Neuronal stem cell (in vitro differentiated cells): ENCODE data around the gene MICU1.
"Not testable (repeated sequence)": the region's sequence is repeated elsewhere in the genome, so short reads cannot be mapped to it uniquely, and the experiment has no call there.

Source experiments
- DNase-seq: peaks from one replicate; pipeline ENCODE4 v3.0.0-alpha.2; 2013; ENCODE audit warnings: low spot score
- H2AFZ ChIP-seq: one replicate; pipeline ENCODE4 v1.6.1; 2013; ENCODE audit warnings: mild to moderate bottlenecking, low read length, inconsistent platforms
- H2AK5ac ChIP-seq: 2 replicates; pipeline ENCODE4 v1.6.1; 2013; ENCODE audit warnings: low read depth, mild to moderate bottlenecking, inconsistent platforms, low read length, moderate library complexity, mixed read lengths
- H2BK120ac ChIP-seq: 2 replicates; pipeline ENCODE4 v1.6.1; 2013; ENCODE audit warnings: low read depth, mild to moderate bottlenecking, inconsistent platforms, low read length, moderate library complexity, mixed read lengths
- H2BK12ac ChIP-seq: one replicate; pipeline ENCODE4 v1.6.1; 2013; ENCODE audit warnings: low read length, inconsistent platforms
- H2BK15ac ChIP-seq: 2 replicates; pipeline ENCODE4 v1.6.1; 2013; ENCODE audit warnings: mild to moderate bottlenecking, low read length, inconsistent platforms, mixed read lengths
- H2BK5ac ChIP-seq: one replicate; pipeline ENCODE4 v1.6.1; 2013; ENCODE audit warnings: inconsistent platforms, mild to moderate bottlenecking, low read length, moderate library complexity
- H3K14ac ChIP-seq: one replicate; pipeline ENCODE4 v1.6.1; 2013; ENCODE audit warnings: low read length, inconsistent platforms
- H3K18ac ChIP-seq: 2 replicates; pipeline ENCODE4 v1.6.1; 2013; ENCODE audit warnings: low read length, inconsistent platforms
- H3K23ac ChIP-seq: 2 replicates; pipeline ENCODE4 v1.6.1; 2013; ENCODE audit warnings: low read depth, mild to moderate bottlenecking, mixed read lengths, low read length, inconsistent platforms; ENCODE audit not compliant: poor library complexity
- H3K27ac ChIP-seq: replicated peaks from 3 replicates; pipeline ENCODE4 v1.5.1; 2013; ENCODE audit warnings: low read length, inconsistent platforms
- H3K27me3 ChIP-seq, 3 experiments: 2 replicates each; pipeline ENCODE4 v1.6.1; 2013; ENCODE audit warnings: low read length in 3 of 3, mild to moderate bottlenecking in 2 of 3, inconsistent platforms in 1 of 3, low read depth in 1 of 3, mixed read lengths in 1 of 3, moderate library complexity in 1 of 3; ENCODE audit not compliant: control insufficient read depth in 3 of 3, insufficient read depth in 3 of 3
- H3K36me3 ChIP-seq, 2 donors: replicated peaks in 1 of 2; 2 replicates each; pipeline ENCODE4 v1.6.1; 2013; ENCODE audit warnings: low read length in 2 of 2; ENCODE audit not compliant: control insufficient read depth in 2 of 2, insufficient read depth in 2 of 2
- H3K4ac ChIP-seq: 2 replicates; pipeline ENCODE4 v1.6.1; 2013; ENCODE audit warnings: inconsistent platforms, mild to moderate bottlenecking, low read length, moderate library complexity
- H3K4me1 ChIP-seq, 2 donors: 1 replicate in 1 of 2; 2 replicates in 1 of 2; pipeline ENCODE4 v1.6.1; 2013; ENCODE audit warnings: low read length in 2 of 2, low read depth in 1 of 2; ENCODE audit not compliant: control insufficient read depth in 2 of 2, insufficient read depth in 1 of 2
- H3K4me2 ChIP-seq: one replicate; pipeline ENCODE4 v1.6.1; 2013; ENCODE audit warnings: mild to moderate bottlenecking, low read length, inconsistent platforms; ENCODE audit not compliant: insufficient read depth, poor library complexity, severe bottlenecking
- H3K4me3 ChIP-seq, 2 donors: 2 replicates each; pipeline ENCODE4 v1.5.1; 2013; ENCODE audit warnings: low read length in 2 of 2, mild to moderate bottlenecking in 2 of 2, inconsistent platforms in 1 of 2, moderate library complexity in 1 of 2
- H3K79me1 ChIP-seq: one replicate; pipeline ENCODE4 v1.6.1; 2013; ENCODE audit warnings: low read depth, mild to moderate bottlenecking, inconsistent platforms, low read length, moderate library complexity
- H3K9ac ChIP-seq: one replicate; pipeline ENCODE4 v1.6.1; 2013; ENCODE audit warnings: mild to moderate bottlenecking, low read depth, low read length, inconsistent platforms; ENCODE audit not compliant: poor library complexity
- H3K9me3 ChIP-seq, 2 donors: replicated peaks in 1 of 2; 2 replicates each; pipeline versions ENCODE3 to v1.6.1; 2013; ENCODE audit warnings: low read length in 2 of 2, mild to moderate bottlenecking in 2 of 2, inconsistent platforms in 1 of 2, low read depth in 1 of 2, mixed read lengths in 1 of 2, moderate library complexity in 1 of 2; ENCODE audit not compliant: control insufficient read depth in 2 of 2, insufficient read depth in 1 of 2
- H4K8ac ChIP-seq: one replicate; pipeline ENCODE4 v1.6.1; 2013; ENCODE audit warnings: low read depth, mild to moderate bottlenecking, inconsistent platforms, low read length, moderate library complexity
- H4K91ac ChIP-seq: one replicate; pipeline ENCODE4 v1.6.1; 2013; ENCODE audit warnings: low read length, low read depth, mild to moderate bottlenecking, inconsistent platforms; ENCODE audit not compliant: poor library complexity
- WGBS, 2 donors: extraction: QIAGEN DNeasy Blood & Tissue Kit; methylation state at CpG; one replicate each; pipeline ENCODE4 v1.1.7; 2013; ENCODE audit warnings: missing lambda C conversion rate in 2 of 2, mixed read lengths in 1 of 2; ENCODE audit not compliant: insufficient read length in 2 of 2, insufficient replicate concordance in 1 of 2; ENCODE audit errors: extremely low coverage in 2 of 2; 5-methylcytosine and 5-hydroxymethylcytosine counted together

MICU1 gene

DNA sequence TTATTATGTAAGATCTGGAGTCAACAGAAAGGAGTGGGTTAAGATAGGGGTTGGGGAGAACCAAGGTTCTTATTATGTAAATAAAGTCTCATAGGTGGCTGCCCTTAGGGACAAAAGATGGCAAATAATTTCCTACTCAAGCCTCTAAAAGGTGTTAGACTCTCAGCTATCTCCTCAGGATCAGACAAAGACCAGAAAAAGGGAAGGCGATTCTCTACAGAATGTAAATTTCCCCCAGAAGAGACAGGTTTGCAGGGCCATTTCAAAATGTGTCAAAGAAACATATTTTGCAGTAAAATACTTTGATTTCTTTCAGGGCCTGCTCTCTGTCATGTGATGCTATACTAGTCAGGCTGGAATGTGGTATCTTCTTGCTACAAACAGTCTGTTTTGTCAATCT lies 80.3 kb downstream of the MICU1 start:
- Histone ChIP-seq H3K9ac (no peak overlapping the region), H2BK120ac (no peak overlapping the region), H3K23ac (no peak overlapping the region), H2BK5ac (no peak overlapping the region), H3K14ac (no peak overlapping the region), H3K4me2 (no peak overlapping the region), H3K79me1 (no peaks in the 10 kb centered on the region), H3K18ac (no peak overlapping the region), H2AFZ (no peak overlapping the region), H4K91ac (no peak overlapping the region), H3K27me3 (no peaks in the 10 kb centered on the region), H4K8ac (no peak overlapping the region), H3K4me1 (no peaks in the 10 kb centered on the region), H2BK15ac (no peak overlapping the region), H3K9me3 (peaks cover 6 to 22% of the 10 kb centered on the region in 2 donors), H2AK5ac (no peak overlapping the region), H2BK12ac (no peak overlapping the region), H3K36me3 (peaks cover 7 to 49% of the 10 kb centered on the region in 2 donors), H3K4ac (no peak overlapping the region), H3K27ac (no peak overlapping the region), H3K4me3 (no peak overlapping the region)
- DNase-seq = no peak
- no CpG with 5 or more reads among the region's 1 CpG for WGBS, 2 donors

DNA sequence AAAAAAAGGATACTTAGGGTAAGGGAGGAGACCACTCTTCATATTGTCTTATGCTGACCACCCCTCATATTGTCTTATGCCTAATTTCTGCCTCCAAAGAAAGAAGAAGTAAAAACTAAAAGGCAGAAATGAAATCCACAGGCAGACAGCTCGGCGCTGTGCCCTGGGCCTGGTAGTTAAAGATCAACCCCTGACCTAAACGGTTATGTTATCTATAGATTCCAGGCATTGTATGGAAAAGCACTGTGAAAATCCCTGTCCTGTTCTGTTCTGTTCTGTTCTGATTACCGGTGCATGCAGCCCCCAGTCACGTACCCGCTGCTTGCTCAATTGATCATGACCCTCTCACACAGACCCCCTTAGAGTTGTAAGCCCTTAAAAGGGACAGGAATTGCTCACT lies 82.0 kb downstream of the MICU1 start:
- not testable (repeated sequence) for H2BK5ac ChIP-seq, H3K4me1 ChIP-seq, H3K4me2 ChIP-seq, H3K27ac ChIP-seq, H3K23ac ChIP-seq, DNase-seq, H2AFZ ChIP-seq, H4K91ac ChIP-seq, H2BK12ac ChIP-seq, H3K4ac ChIP-seq, H2AK5ac ChIP-seq, H3K79me1 ChIP-seq, H3K27me3 ChIP-seq, H3K14ac ChIP-seq, H3K18ac ChIP-seq, H2BK15ac ChIP-seq, H3K4me3 ChIP-seq, H2BK120ac ChIP-seq, H4K8ac ChIP-seq, H3K9ac ChIP-seq
- H3K9me3 ChIP-seq = peaks cover 6 to 22% of the 10 kb centered on the region in 2 donors
- peaks cover 6 to 36% of the 10 kb centered on the region in 2 donors for H3K36me3 ChIP-seq
- WGBS, 2 donors = no CpG with 5 or more reads among the region's 6 CpGs

DNA sequence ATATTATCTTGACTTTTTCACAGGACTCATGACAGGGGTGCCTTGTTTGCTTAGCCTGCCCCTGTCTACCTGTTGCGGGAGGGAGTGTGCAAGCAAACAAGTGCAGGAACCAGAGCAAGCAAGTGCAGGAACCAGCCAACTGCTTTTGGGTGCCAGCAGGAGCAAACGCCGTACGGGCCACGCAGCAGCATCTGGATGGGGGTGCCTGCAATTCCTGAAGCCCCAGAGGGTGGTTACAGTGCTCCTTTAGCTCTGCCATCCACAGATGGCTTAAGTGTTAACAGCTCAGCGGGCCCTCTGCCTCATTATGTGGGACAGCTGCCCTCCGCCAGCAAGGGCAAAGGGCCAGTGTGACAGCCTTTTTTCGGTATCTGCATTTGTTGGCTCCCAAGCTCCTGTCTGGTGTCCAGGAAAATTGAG lies 83.5 kb downstream of the MICU1 start:
- Histone ChIP-seq H2AFZ (no peak overlapping the region), H3K27me3 (no peaks in the 10 kb centered on the region), H4K8ac (no peak overlapping the region), H3K14ac (no peak overlapping the region), H3K36me3 (peaks cover 3 to 22% of the 10 kb centered on the region in 2 donors), H3K27ac (no peak overlapping the region), H3K79me1 (no peaks in the 10 kb centered on the region), H2BK15ac (no peak overlapping the region), H4K91ac (peak overlapping the region; percentile 50), H3K23ac (peak overlapping the region; percentile 75), H3K4me2 (no peak overlapping the region), H3K9ac (no peak overlapping the region), H3K4me1 (no peaks in the 10 kb centered on the region), H2BK5ac (no peak overlapping the region), H2AK5ac (no peak overlapping the region), H2BK12ac (no peak overlapping the region), H3K9me3 (peaks cover 6 to 22% of the 10 kb centered on the region in 2 donors), H3K4ac (no peak overlapping the region), H3K18ac (peak overlapping the region; percentile 46), H2BK120ac (no peak overlapping the region), H3K4me3 (no peak overlapping the region)
- WGBS, 2 donors = no CpG with 5 or more reads among the region's 8 CpGs
- no peak for DNase-seq

DNA sequence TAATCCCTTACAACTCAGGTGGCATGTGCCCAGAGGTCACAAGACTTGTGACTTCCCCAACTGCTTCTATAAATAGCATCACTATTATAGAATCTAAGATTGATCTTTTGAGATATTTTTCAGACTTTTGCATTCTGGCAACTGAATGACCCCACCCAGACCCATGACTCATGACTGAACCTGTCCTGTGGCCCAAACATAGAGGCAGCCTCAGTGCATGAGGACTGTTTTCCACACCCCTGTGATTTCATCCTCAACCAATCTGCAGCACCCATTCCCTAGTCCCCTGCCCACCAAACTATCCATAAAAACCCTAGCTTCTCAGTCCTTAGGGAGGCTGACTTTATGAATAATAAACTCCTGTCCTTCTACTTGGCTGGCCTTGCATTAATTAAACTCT lies 84.5 kb downstream of the MICU1 start:
- no peak overlapping the region for H4K8ac ChIP-seq
- no peaks in the 10 kb centered on the region for H3K27me3 ChIP-seq
- no peak overlapping the region for H2BK12ac ChIP-seq
- no peak for DNase-seq
- H3K23ac ChIP-seq = no peak overlapping the region
- no peak overlapping the region for H2BK120ac ChIP-seq
- H3K18ac ChIP-seq = no peak overlapping the region
- H3K9ac ChIP-seq = no peak overlapping the region
- peaks cover 6 to 22% of the 10 kb centered on the region in 2 donors for H3K9me3 ChIP-seq
- H3K4me3 ChIP-seq = no peak overlapping the region
- no peak overlapping the region for H2AK5ac ChIP-seq
- H3K14ac ChIP-seq = no peak overlapping the region
- no peak overlapping the region for H3K4ac ChIP-seq
- H3K79me1 ChIP-seq = no peaks in the 10 kb centered on the region
- no peak overlapping the region for H2AFZ ChIP-seq
- no peak overlapping the region for H3K27ac ChIP-seq
- H3K4me2 ChIP-seq = no peak overlapping the region
- H3K4me1 ChIP-seq = no peaks in the 10 kb centered on the region
- H4K91ac ChIP-seq = no peak overlapping the region
- no peak overlapping the region for H2BK5ac ChIP-seq
- no peak overlapping the region for H2BK15ac ChIP-seq
- H3K36me3 ChIP-seq = peaks cover 3 to 19% of the 10 kb centered on the region in 2 donors
